Fibroblast of lung (primary cell): Measurements from ENCODE around the gene NUDT19.

Experiments used
- EZH2 ChIP-seq: IDR thresholded peaks from 2 replicates; pipeline ENCODE4 v1.5.1; 2012; ENCODE audit warnings: low read length, control low read depth, mild to moderate bottlenecking; ENCODE audit errors: missing control alignments
- TF ChIP-seq, protein P1 (sequence below), 2 donors: IDR thresholded peaks in 1 of 2; conservative IDR thresholded peaks in 1 of 2; 1 replicate in 1 of 2; 2 replicates in 1 of 2; pipeline ENCODE4 v1.5.1; 2011 to 2012; ENCODE audit warnings: low read length in 2 of 2, control low read depth in 1 of 2, inconsistent platforms in 1 of 2, low read depth in 1 of 2, mild to moderate bottlenecking in 1 of 2

DNA sequence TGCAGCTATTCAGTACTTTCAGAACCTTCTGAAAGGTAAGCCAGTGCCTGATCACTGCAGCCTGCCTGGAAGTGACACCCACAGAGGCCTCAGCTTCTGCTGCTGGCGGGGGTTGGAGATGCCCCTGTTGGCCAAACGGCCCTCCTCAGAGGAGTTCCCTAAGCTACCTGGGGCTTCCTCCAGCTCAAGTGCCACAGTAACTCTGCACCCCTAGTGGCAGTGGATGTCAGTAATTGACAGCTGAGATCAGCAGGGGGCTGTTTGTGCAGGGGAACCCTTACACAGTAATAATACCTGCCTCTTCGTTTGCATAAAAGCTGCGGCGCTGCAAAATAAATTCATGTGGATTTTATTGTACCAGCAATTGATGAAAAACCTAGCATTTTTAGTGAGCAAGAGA is 56.9 kb downstream of the NUDT19 start:
- no peak for TF ChIP-seq EZH2
- TF ChIP-seq, protein P1, sequence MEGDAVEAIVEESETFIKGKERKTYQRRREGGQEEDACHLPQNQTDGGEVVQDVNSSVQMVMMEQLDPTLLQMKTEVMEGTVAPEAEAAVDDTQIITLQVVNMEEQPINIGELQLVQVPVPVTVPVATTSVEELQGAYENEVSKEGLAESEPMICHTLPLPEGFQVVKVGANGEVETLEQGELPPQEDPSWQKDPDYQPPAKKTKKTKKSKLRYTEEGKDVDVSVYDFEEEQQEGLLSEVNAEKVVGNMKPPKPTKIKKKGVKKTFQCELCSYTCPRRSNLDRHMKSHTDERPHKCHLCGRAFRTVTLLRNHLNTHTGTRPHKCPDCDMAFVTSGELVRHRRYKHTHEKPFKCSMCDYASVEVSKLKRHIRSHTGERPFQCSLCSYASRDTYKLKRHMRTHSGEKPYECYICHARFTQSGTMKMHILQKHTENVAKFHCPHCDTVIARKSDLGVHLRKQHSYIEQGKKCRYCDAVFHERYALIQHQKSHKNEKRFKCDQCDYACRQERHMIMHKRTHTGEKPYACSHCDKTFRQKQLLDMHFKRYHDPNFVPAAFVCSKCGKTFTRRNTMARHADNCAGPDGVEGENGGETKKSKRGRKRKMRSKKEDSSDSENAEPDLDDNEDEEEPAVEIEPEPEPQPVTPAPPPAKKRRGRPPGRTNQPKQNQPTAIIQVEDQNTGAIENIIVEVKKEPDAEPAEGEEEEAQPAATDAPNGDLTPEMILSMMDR (conservative IDR thresholded peaks at IDR 0.05 in 1 of 2, IDR thresholded peaks at IDR 0.05 in 1 of 2; ENCODE audit: low read depth in 1 of 2, low read length in 2 of 2): no peak
